Erythroblast (primary cell): ENCODE measurements around the gene NR3C2.

Source experiments
- GATA1 ChIP-seq: IDR thresholded peaks from 2 replicates; pipeline ENCODE4 v1.6.1; 2011; ENCODE audit warnings: low read depth, mild to moderate bottlenecking, control low read depth, low read length, moderate library complexity
- POLR2A ChIP-seq: IDR thresholded peaks from 2 replicates; pipeline ENCODE4 v1.6.1; 2011; ENCODE audit warnings: mild to moderate bottlenecking, low read length

- TF ChIP-seq POLR2A = no peak
- TF ChIP-seq GATA1 = no peak
Measured at GRCh38 chr4:148092316-148093014, 349.7 kb downstream of the NR3C2 start.
